GM19397 (cell line): ENCODE data around the gene ZCWPW1.
"Not testable (repeated sequence)": the region's sequence is repeated elsewhere in the genome, so short reads cannot be mapped to it uniquely, and the experiment has no call there.

Experiments
- ATAC-seq: cut with Tn5 transposase; IDR thresholded peaks from one replicate; pipeline ENCODE4 v1.9.1; 2021; ENCODE audit warnings: mild to moderate bottlenecking, moderate library complexity; ENCODE audit not compliant: unreplicated experiment

ZCWPW1 gene

DNA sequence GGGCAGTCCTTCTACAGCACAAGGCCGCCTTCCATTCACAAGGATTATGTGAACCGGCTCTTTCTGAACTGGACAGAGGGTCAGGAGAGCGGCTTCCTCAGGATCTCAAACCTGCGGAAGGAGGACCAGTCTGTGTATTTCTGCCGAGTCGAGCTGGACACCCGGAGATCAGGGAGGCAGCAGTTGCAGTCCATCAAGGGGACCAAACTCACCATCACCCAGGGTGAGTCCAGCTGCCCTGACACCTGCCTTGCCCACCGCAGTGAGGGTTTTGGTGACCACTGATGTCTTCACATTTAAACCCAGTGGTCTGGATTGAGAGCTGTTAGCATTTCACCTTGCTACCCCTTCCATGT is 69.7 kb downstream of the ZCWPW1 start:
- no peak for ATAC-seq

DNA sequence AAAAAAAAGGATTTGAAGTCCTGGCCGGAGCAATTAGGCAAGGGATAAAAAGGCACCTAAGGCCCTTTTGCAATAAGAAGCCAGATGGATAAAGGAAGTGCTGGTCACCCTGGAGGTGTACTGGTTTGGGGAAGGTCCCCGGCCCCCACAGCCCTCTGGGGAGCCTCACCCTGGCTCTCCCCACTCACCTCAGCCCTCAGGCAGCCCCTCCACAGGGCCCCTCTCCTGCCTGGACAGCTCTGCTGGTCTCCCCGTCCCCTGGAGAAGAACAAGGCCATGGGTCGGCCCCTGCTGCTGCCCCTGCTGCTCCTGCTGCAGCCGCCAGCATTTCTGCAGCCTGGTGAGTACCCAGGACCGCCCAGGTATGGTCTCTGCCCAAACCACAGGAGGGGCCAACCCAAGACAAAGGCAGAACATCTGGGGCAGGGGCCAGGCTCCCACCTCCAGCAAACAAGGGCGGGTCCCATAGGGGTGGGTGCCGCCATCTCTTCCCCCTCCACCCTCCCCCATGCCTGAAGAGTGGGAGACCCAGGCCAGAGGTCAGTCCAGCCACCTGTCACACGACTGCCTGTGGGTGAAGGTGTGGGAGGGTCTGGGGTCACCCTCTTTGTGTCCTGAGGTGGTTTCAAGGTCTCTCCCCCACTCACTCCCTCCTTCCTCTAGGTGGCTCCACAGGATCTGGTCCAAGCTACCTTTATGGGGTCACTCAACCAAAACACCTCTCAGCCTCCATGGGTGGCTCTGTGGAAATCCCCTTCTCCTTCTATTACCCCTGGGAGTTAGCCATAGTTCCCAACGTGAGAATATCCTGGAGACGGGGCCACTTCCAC is 70.3 kb downstream of the ZCWPW1 start, which contains the start of gene PILRB:
Gene PILRB (plus strand): TSS at position 91 of the 830 bp plus-strand sequence. CDS start 186 bp downstream, at position 277.
- ATAC-seq = no peak

DNA sequence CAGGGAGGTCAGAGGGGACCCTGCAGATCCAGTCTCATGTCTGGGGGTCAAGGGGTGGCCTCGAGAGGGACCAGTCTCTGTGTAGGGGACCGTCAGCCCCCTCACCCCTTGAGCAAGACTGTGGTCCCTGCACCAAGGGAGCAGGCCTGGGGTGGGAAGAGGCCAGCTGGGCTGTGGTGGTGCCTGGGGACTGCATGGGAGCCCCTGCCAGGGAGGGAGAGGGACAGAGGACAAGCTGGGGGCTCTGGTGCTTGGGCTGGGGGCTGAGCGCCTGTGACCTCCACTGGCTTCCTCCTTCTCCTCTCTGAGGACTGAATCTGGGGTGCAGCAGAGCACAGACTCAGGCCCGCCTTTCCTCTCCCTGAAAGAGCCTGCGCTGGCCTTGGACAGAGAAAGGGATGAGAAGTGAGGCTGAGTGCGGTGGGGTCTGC is 71.4 kb downstream of the ZCWPW1 start:
- ATAC-seq = no peak

DNA sequence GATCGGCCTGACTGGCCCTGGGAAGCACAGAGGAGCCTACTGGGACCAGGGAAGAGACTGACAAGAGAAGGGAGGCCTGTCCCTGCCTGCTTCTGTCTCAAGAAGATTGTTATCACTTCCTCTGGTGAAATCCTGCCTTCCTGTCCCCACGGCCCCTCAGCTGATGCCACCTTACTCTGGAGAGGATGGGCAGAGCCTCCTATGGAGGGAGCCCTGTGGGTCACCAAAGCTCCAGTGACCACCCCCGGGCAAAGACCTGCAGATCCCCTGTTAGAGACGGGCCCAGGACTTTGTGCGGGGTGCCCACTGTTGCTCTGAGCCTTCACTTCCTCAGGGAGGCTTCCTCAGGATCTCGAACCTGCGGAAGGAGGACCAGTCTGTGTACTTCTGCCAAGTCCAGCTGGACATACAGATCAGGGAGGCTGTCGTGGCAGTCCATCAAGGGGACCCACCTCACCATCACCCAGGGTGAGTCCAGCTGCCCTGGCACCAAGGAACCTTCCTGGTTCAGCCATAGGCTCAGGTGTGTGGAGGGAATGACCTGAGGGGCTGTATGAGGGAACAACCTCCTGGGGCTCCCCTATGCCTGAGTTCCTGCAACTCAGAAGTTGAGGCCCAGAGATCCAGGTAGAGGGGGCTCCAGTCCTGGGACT is 72.0 kb downstream of the ZCWPW1 start:
- ATAC-seq = no peak

DNA sequence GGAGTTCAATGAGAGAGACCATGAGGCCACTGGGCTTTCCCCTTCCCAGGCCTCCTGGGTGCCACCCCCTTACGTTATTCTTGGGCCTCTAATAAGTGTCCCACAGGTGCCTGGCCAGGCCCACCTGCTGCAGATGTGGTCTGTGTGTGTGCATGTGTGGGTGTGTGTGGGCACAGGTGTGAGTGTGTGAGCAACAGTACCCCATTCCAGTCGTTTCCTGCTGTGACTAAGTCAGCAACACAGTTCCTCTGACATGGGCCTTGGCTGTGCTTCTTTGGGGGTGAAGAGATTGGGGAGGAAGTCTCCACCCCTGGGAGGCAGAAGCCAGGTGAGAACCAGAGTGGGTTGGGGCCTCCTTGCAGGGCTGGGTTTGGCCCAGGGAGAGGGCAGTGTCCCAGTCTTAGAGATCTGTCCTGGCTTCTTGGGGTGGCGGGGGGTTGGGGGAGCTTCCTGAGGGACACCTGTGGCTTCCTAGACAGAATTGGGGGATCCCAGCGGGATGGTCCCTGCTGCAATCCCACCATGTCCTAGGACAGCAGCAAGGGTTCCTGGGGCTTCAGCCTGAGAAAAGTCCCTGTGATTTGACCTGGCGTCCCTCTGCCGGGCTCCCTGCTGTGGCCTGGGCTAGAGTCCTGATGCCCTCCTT is 74.7 kb downstream of the ZCWPW1 start:
- ATAC-seq = no peak

DNA sequence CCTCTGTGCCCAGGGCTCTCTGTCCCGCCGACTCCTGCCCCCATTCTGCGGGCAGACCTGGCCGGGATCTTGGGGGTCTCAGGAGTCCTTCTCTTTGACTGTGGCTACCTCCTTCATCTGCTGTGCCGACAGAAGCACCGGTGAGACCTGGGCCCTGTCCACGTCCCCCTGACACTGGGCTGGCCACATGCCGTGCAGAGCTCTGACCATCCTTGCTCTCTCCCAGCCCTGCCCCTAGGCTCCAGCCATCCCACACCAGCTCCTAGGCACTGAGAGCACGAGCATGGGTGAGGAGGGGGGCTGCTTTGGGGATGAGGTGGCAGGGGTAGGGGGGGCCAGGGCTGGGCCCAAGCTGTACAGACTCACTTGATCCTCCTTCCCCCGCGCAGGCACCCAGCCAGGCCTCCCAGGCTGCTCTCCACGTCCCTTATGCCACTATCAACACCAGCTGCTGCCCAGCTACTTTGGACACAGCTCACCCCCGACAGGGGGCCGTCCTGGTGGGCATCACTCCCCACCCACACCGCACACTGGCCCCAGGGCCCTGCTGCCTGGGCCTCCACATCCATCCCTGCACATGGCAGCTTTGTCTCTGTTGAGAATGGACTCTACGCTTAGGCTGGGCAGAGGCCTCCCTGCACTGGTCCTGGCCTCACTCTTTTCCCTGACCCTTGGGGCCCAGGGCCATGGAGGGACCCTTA is 75.4 kb downstream of the ZCWPW1 start:
- no peak for ATAC-seq

DNA sequence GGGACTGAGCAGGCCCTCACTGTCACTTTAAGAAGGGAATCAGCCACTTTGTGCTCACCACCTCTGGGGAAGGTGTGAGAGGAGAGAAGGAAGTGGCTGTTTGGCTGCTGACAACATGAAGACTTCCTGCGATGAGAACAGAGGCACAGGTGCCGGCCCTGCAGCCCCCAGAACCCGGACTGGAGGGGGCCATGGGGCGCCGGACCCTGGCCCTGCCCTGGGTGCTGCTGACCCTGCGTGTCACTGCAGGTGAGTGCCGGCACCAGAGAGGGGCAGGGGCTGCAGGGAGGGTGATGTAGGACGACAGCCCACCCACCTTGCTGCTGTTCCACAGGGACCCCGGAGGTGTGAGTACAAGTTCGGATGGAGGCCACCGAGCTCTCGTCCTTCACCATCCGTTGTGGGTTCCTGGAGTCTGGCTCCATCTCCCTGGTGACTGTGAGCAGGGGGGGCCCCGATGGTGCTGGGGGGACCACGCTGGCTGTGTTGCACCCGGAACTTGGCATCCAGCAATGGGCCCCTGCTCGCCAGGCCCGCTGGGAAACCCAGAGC is 76.2 kb downstream of the ZCWPW1 start:
- not testable (repeated sequence) for ATAC-seq

DNA sequence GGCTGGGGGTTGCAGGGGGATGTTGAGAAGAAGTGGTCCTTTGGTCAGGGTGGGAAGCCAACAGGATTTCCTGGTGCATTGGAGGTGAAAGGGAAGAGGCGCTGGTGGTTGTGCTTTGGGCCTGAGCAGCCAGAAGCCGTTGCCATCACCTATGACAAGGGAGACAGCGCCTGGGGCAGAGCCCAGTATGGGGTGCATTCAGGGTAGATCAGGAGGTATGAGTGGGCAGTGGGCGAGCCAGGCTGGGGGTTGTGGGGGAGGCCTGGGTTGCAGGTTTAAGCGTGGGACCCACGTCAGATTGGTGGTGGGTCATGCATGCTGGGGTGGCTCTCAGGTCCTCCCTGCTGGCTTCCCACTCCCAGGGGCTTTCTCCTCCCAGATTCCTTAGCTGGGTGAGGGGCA is 76.8 kb downstream of the ZCWPW1 start:
- no peak for ATAC-seq
